Measurements from ENCODE around the gene LRP5.
A peak's percentile ranks its signal among the peaks of the same experiment; 100 is the strongest.
"Not testable (repeated sequence)": the region's sequence is repeated elsewhere in the genome, so short reads cannot be mapped to it uniquely, and the experiment has no call there.

The LRP5 gene

DNA sequence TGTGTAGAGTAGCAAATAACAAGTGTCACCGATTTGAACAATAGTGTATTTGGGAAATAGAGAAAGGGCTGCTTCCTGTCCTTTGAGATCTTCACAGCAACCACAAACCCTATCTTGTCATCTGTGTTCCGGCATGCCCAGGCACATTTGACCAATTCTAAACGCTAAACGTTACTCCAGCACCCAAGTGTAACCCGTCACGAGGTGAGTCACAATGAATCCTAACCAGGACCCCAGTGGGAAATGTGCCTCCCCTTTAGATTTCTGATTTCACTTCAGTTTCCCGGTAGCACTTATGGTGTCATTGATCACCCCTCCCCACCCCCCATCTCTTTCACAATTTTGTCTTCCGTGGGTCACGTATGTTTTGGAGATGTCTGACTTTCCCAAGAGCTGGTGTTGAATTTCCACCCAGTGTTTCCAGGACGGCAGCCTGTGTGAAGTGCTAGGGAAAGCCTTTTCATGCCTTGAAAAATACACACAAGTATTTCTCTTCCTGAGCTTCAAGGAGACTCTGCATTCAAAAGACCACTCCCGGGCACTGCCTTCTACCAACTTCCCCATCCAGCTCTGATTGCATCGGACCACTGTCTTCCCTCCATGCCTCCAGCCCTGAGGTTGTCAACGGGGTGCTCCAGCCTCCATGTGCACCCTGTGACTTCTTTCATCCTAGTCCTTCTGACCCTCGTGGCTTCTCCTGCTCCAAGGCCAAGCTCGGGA is 30.1 kb upstream of the LRP5 start:
- no peak for DNase-seq

DNA sequence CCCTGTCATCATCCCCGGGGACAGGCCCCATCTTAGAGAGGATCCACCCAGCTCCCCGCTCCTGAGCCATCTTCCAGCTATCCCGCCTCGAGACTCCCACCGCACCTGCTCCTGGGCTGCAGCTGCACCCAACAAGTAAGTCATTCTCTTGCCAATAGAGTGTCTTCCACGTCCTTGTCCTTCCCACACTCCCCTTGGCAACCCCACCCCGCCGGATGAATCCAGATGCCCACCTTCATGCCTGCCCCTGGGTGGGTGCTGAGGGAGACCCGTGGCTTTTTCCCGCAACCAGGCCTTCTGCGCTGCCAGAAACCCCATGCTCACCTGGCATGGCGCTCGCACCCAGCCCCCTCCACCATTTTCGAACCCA is 29.5 kb upstream of the LRP5 start:
- DNase-seq: no peak

DNA sequence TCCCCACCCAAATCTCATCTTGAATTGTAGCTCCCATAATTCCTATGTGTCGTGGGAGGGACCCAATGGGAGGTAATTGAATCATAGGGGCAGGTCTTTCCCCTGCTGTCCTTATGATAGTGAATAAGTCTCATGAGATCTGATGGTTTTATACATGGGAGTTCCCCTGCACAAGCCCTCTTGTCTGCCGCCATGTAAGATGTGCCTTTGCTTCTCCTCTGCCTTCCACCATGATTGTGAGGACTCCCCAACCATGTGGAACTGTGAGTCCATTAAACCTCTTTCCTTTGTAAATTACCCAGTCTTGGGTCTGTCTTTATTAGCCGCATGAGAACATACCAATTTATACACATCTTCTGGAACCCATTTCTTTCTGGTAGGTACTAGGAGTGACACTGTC is 27.8 kb upstream of the LRP5 start:
- not testable (repeated sequence) for DNase-seq

DNA sequence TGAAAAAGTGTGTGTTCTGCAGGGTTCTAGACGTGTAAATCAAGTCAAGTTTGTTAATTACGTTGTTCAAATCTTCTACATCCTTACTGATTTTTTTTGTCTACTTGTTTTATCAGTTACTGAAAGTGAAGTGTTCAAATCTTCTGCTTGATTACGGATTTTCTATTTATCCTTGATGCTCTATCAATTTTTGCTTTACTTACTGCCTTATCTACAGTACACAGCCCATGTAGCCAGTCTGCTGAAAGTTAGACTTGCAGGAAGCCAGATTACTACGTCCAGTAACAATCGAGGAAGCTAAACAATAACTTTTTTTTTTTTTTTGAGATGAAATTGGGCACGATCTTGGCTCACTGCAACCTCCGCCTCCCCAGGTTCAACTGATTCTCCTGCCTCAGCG is 25.0 kb upstream of the LRP5 start:
- DNase-seq: no peak

DNA sequence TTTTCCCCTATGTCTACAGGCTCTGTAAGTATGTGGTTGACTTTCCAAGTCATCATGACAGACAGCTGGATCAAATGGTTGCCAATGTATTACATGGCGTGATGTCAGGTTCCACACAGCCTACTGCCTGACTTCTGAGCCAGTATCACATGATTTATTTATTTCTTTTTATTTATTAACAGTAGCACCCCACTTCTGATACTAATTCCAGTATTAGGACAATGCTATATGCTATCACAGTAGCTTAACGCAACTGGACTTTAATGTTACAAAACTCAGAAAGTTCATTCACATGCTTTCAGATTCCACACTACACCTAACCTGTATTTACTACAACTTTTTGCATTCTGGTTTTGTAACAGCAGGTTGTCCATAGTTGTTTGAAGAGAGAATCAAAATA is 22.9 kb upstream of the LRP5 start:
- no peak for DNase-seq

DNA sequence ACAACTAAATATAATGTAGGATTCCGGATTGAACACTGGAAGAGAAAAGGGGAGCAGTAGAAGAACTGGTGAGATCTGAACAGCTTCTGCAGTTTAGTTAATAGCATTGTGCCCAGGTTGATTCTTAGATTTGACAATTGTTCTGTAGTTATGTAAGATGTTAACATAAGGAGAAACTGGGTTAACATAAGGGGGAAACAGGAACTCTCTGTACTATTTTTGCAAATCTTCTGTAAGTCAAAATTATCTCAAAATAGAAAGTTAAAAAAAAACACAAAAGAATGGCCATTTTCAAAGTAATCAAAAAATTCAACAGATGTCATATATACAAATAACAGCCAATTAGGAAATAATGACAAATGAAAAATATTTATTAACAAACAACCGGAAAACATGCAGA is 18.7 kb upstream of the LRP5 start:
- no peak for DNase-seq

DNA sequence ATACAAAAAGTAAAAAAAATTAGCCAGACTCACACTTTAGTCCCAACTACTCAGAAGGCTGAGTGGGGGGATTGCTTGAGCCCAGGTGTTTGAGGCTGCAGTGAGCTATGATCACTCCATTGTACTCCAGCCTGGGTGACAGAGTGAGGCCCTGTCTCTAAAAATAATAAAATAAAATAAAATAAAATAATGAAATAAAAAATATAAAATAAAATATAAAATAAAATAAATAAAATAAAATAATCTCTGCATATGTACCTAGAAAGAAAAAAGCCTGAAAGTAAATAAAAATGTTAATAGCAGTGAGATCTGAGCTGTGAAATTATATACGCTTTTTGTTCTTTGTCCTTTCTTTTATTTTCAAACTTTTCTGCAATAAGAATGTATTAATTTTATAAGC is 17.1 kb upstream of the LRP5 start:
- DNase-seq: no peak

DNA sequence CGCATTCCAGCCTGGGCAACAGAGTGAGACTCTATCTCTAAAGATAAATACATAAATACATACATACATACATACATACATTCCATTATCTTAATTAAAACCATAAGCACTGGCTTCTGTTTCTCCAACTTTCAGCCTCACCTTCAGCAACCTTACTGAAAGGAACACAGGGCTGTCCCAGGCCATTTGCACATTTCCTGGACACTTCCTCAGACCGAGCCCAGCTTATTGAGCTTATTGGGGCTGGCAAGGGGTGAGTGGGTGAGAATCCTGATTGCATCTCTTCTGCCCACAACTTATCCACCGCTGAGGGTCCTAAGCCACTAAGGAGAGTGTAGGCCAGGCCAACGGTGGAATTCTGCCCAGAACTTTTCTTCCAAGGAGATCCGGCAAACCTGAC is 16.5 kb upstream of the LRP5 start:
- no peak for DNase-seq

DNA sequence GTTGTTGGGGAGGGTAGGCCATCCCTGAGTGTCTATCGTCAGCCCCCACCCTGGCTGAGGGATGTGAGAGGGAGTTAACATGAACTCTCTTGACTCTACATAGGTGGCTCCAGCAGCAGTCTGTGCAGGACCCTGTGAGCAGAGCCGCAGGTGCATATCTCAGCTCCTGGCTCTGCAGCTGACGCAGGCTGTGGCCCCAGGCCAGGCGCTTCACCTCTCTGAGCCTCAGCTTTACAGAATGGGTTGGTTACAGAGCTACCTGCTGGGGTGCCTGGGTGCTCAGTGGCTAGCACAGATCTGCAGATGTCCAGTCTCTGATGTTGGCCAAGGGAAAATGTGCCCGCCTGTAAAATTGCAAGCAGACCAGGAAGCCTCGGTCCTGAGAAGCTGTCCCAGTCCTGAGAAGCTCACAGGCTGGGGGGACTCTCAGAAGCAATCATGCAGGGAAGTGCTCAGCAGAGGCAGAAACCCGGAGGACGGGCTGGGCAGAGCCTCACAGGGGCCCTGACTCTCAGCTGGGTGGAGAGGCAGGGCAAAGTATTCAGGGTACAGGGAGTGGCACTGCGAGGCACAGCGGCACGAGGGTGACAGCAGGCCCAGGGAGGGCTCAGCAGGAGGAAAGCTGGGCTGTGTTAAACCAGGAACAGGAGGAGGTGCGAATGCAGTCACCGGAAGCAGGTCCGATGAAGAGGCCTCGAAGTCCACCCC is 15.9 kb upstream of the LRP5 start:
- no peak for DNase-seq

DNA sequence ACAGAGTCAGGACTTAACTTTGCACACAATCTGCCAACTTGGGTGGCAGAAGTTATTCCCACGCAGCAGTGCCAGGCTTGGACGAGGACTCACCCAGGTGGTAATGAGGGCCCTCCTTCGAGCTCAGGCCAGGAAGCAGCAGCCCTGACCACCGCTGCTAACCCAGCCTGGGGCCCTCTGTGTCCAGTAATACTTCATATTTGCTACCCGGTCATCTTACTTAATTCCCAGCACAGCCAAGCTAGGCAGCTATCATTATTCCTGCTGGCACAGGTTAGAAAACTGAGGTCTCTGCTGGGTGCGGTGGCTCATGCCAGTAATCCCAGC is 15.4 kb upstream of the LRP5 start:
- DNase-seq: no peak

DNA sequence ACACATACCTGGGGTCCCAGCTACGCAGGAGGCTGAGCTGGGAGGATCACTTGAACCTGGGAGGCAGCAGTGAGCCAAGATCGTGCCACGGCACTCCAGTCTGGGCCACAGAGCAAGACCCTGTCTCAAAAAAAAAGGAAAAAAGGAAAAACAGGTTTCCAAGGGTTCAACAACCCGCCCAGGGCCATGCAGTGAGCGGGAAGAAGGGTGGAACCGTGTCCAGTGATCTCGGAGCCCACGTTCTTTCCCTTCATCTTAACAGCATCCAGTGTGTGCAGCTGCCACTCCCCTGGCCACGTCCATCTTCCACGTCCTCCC is 14.9 kb upstream of the LRP5 start:
- DNase-seq: no peak

DNA sequence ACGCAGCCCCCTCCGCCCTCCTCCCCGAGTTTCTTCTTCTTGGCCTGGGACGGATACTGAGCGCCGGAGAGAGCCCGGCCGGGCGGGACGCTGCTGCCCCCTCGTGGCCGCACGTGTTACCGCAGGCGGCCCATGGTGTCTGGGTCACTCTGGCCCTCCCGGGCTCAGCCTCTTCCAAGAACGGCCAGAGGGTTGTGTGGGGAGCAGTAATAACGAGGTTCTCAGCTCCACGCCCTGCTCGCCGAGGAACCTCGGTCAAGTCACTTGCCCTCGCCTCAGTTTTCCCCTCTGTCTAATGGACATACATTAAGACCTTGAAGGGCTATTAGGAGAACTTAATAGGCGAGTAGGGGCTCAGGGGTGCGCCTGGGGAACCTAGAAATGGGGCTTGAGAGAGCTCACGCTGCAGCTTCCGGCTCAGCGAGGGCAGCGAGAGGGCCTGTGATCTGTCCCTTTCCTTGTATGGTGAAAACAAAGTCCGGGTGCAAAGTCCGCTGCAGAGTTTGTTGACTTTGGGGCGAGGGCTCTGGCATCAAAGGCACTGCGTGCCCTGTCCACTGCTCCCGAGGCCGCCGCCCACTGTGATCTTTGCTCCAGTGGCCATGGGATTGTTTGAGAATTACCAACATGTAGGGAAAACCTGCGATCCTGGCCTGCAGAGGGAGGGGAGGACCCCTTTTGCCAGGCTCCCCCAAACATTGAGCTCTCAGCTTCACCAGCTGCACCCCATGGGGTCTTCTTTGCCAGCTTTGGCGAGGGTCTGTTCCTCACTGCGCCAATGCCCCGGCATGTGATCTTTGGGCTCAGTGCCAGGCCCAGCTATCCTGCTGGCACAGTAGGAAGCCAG is 14.4 kb upstream of the LRP5 start:
- DNase-seq: peak; percentile 58

DNA sequence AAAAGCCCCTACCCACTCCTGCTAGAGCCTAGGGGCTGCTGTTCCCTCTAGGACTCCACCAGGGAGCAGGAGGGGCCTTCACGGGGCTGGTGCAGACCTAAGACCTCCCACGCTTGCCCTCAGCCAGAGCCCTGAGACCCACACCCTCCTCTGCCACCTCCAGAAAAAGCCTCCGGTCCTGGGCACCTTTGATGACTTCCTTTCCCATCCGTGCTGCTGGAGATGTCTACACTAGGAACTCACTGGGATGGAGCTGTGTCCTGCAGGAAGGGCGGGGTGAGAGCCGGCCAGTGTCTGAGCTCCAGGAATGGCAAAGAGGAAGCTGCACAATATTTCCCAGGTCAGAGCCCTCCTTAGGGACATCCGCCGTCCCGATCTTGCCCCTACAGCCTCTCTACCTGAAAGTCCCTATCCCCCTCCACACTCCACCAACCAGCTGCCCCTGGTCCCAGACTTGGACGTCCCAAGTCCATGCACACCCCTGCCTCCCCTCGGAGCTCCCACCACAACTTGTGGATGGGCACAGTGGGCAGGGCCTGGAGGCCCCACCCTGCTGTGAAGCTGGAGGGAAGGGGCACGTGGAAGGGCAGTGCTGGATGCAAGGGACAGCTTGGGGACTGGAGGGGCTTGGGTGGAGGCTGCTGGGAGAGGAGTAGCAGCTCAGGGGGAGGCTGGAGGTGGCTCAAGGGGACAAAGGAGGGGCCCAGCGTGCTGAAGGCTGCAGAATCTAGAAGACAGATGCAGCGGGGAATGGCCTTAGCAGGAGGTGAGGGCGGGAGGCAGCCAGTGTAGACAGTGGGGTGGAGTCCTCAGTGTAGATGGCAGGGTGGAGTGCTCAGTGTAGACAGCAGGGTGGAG is 13.5 kb upstream of the LRP5 start:
- DNase-seq: no peak

DNA sequence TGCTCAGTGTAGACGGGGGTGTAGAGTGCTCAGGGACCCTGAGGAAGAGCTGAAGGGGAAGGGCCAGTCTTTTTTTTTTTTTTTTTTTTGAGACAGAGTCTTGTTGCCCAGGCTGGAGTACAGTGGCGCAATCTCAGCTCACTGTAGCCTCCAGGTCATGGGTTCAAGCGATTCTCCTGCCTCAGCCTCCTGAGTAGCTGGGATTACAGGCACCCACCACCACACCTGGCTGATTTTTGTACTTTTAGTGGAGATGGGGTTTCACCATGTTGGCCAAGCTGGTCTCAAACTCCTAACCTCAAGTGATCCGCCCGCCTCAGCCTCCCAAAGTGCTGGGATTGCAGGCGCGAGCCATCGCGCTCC is 12.9 kb upstream of the LRP5 start:
- not testable (repeated sequence) for DNase-seq

DNA sequence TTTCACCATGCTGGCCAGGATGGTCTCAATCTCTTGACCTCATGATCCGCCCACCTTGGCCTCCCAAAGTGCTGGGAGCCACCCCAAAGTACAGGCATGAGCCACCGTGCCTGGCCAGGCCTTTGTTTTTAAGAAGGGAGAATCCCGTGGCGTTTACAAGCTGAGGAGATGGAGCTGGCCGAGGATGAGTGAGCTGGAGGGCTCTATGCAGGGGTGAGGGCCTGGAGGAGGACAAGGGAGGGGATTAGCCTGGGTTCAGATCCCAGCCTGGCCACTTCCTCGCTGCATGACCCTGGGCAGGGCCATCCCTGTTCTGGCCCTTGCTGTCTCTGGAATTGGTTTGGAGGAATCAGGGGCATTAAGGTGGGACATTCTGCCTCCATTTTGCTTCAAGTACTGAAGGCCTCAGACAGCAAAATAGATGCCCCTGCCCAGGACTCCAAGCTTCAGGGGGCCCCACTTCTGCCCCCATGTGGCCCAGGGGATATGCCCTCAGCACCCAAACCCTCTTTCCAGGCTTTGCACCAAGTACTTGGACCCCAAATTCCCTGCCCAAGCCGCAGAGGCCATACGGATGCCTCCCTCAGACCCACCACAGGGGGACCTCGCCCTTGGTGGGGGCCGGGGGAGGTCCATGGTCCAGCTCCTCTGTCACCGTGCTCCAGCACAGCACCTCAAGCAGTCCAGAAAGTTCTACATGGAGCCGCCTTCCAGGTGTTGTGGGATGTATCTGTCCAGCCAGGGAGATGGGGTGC is 12.1 kb upstream of the LRP5 start:
- DNase-seq: no peak

DNA sequence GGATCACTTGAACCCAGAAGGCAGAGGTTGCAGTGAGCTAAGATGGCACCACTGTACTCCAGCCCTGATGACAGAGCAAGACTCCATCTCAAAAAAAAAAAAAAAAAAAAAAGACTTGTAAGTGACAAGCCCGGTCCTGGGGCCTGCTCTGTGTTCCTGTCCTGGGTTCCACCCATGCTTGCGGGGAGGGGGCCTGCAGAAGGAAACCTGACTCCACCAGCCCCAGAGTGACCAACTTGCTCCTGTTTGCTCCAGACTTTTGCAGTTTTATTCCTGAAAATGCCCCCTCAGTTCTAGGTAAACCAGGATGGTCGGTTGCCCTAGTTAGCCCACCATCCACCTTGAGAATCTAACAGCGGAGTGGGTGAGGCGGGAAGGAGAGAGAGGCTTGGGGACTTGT is 10.1 kb upstream of the LRP5 start:
- DNase-seq: no peak

DNA sequence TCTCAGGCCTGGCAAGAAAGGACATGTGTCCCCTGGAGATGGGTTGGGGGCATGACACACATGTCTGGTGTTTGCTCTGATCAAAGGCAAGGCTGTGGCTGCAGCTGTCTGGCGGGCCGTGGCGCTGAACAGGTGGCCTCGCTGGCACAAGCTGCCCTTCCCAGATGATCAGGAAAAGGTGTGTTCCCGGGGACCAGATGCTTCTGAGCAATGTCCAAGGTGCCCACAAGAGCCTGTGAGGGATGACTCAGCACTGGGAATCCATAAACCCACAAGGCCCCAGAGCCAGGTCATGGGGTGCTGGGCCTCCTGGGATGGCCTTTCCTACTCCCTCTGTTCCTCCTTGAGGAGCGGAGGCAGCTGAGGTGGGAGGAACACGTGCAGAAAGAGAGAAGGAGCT is 9.7 kb upstream of the LRP5 start:
- no peak for DNase-seq

DNA sequence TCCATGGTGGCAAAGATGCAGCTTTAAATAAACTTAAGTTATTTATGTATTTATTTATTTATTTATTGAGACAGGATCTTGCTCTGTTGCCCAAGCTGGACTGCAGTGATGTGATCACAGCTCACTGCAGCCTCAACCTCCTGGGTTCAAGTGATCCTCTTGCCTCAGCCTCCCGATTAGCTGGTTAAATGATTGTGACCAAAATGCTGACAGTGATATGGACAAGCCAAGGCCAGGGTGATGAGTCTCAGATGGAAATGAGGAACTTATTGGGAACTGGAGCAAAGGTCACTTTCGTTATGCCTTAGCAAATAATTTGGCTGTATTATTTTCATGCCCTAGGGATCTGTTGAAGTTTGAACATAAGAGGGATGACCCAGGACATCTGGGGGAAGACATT is 9.3 kb upstream of the LRP5 start:
- DNase-seq: no peak

DNA sequence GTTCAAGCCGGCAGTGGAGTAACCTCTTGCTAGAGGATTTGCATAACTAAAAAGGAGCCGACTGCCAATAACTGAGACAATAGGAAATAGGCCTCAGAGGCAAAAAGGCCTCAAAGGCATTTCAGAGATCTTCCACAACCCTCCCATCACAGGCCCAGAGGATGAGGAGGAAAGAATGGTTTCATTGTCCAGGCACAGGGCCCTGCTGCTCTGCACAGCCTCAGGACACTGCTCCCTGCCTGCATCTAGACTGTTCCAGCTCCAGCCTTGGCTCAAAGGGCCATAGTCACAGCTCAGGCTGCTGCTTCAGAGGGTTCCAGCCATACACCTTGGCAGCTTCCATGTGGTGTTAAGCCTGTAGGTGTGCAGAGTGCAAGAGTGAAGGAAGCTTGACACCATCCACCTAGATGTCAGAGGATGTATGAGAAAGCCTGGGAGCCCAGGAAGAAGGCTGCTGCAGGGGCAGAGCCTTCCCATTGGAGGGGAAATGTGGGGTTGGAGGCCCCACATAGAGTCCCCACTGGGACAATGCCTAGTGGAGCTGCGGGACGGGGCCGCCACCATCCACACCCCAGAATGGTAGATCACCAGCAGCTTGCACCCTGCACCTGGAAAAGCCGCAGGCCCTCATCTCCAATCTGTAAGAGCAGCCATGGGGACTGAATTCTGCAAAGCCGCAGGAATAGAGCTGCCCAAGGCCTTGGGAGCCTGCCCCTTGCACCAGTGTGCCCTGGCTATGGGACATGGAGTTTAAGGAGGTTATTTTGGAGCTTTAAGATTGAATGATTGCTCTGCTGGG is 8.2 kb upstream of the LRP5 start:
- DNase-seq: no peak

DNA sequence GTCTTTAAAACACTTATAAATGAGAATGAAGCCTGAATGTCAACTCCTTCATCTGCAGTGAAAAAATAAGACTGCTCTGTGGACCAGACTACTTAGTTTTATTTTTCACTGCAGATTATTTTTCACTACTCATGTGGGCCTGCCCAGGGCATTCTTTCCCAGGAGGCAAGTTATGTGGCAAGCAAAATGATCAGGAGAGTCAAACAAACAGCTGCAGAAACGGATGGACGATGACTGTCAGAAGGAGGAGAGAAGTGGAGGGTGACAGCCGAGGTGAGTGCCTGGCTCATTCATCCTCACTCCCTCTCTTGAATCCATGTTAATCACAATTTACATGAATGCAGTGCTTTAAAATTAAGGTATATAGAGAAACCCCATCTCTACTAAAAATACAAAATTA is 5.8 kb upstream of the LRP5 start:
- no peak for DNase-seq

DNA sequence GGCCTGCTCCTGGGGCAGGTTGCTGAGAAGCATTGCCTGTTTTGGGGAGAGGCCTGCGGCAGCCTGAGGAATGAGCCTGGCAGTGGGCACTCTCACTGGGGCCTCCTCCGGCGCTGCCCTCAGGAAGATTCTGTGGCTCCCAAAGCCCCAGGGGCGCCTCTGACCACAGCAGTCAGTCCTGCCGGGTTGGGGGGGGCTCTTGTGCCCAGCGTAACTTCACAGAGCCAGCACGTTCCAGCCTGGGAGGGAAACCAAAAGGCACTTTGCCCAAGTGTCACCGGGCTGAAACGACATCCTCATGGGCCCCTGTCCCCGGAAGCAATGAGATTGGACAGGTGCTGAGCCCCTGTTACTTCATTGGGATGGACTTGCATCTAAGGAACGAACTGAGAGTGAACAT is 4.3 kb upstream of the LRP5 start:
- DNase-seq: no peak

Data from effector CD8-positive, alpha-beta T cell (primary cell).